Stimulated activated CD8-positive, alpha-beta memory T cell treated with anti-CD3 and anti-CD28 coated beads, Interleukin-12 subunit alpha, Interleukin-12 subunit beta, amount 100 ng/mL, for 4 hours (primary cell): Measurements from ENCODE around the gene TRIOBP.
"Not testable (repeated sequence)": the region's sequence is repeated elsewhere in the genome, so short reads cannot be mapped to it uniquely, and the experiment has no call there.

Experiments used
- DNase-seq: peaks from one replicate; pipeline ENCODE4 v3.0.0-alpha.2; 2020; ENCODE audit warnings: low read depth

The TRIOBP gene, protein sequence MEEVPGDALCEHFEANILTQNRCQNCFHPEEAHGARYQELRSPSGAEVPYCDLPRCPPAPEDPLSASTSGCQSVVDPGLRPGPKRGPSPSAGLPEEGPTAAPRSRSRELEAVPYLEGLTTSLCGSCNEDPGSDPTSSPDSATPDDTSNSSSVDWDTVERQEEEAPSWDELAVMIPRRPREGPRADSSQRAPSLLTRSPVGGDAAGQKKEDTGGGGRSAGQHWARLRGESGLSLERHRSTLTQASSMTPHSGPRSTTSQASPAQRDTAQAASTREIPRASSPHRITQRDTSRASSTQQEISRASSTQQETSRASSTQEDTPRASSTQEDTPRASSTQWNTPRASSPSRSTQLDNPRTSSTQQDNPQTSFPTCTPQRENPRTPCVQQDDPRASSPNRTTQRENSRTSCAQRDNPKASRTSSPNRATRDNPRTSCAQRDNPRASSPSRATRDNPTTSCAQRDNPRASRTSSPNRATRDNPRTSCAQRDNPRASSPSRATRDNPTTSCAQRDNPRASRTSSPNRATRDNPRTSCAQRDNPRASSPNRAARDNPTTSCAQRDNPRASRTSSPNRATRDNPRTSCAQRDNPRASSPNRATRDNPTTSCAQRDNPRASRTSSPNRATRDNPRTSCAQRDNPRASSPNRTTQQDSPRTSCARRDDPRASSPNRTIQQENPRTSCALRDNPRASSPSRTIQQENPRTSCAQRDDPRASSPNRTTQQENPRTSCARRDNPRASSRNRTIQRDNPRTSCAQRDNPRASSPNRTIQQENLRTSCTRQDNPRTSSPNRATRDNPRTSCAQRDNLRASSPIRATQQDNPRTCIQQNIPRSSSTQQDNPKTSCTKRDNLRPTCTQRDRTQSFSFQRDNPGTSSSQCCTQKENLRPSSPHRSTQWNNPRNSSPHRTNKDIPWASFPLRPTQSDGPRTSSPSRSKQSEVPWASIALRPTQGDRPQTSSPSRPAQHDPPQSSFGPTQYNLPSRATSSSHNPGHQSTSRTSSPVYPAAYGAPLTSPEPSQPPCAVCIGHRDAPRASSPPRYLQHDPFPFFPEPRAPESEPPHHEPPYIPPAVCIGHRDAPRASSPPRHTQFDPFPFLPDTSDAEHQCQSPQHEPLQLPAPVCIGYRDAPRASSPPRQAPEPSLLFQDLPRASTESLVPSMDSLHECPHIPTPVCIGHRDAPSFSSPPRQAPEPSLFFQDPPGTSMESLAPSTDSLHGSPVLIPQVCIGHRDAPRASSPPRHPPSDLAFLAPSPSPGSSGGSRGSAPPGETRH (N-terminal part only)

GRCh38 chr22:37696657-37697537 is at the start of gene TRIOBP:
TRIOBP (plus strand) TSS chr22:37697048; CDS start chr22:37701366, 4,318 bp downstream.
- peak; percentile 67 for DNase-seq

- no peak for DNase-seq
Observed at GRCh38 chr22:37647317-37647716, 49.5 kb upstream of the TRIOBP start.

DNA sequence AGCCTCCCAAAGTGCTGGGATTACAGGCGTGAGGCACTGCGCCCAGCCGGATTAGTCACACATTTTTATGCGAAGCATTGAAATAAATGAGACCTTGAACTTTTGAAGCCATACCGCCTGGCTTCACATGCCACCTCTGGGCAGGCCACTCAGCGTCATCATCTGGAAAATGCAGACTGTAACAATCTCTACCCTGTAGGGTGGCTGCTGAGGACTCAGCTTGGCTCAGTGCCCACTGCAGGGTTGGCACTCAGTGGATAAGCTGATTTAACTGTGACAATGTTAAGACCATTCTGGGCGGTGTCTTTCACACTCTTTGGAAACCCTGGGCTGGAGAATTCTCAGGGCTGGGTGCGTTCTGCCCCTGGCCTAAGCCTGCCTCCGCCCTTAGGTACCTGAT is 48.9 kb upstream of the TRIOBP start:
- no peak for DNase-seq

DNA sequence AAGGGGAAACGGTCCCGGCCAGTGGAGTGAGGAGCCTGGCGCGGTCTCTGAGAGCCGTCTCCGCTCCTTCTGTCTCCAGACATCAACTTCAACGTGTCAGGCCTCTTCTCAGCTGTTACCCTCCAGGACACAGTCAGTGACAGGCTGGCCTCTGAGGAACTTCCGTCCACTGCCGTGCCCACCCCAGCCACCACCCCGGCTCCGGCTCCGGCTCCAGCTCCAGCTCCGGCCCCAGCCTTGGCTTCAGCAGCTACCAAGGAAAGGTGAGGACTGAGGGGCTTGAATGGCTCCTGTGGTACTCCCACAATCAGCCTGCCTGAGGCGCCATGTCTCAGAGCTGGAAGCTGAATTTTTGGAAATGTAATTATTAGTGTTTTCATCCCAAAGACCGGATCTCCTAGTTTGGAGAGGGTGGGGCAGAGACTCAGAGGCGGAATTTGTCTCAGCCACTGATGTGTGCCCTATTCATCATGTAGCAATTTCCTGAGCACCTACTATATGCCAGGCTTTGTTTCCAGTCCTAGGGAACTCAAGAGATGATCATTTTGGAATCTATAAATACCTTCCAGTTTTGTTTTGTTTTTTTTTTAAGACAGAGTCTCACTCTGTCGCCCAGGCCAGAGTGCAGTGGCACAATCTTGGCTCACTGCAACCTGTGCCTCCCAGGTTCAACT is 46.2 kb upstream of the TRIOBP start:
- DNase-seq: no peak

GRCh38 chr22:37654563-37655251 is 42.1 kb upstream of the TRIOBP start:
- DNase-seq: no peak

DNA sequence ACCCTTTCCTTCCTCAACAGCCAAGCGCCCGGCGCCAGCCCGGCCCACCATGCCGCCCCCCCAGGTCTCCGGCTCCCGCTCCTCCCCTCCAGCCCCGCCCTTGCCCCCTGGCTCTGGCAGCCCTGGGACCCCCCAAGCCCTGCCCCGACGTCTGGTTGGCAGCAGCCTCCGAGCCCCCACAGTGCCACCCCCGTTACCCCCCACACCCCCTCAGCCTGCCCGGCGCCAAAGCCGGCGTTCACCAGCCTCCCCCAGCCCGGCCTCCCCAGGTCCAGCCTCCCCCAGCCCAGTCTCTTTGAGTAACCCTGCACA is 41.6 kb upstream of the TRIOBP start:
- DNase-seq: no peak

DNA sequence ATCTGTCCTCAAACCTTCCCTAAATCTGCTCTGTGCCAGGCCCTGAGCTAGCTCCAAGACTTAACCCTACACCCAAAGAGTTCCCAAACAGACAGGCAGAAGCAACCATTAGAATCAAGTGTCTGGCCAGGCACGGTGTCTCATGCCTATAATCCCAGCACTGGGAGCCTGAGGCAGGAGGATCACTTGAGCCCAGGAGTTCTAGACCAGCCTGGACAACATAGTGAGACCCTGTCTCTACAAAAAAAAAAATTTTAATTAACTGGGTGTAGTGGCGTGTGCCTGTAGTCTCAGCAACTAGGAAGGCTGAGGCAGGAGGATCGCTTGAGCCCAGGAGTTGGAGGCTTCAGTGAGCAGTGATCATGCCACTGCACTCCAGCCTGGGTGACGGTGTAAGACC is 40.3 kb upstream of the TRIOBP start:
- DNase-seq: not testable (repeated sequence)

GRCh38 chr22:37657590-37658132 is 39.2 kb upstream of the TRIOBP start:
- no peak for DNase-seq

GRCh38 chr22:37658133-37659065 is 38.4 kb upstream of the TRIOBP start, which contains the start of gene PDXP:
PDXP (plus strand) TSS chr22:37658723; CDS start chr22:37658783, 60 bp downstream.
- peak; percentile 96 for DNase-seq

DNA sequence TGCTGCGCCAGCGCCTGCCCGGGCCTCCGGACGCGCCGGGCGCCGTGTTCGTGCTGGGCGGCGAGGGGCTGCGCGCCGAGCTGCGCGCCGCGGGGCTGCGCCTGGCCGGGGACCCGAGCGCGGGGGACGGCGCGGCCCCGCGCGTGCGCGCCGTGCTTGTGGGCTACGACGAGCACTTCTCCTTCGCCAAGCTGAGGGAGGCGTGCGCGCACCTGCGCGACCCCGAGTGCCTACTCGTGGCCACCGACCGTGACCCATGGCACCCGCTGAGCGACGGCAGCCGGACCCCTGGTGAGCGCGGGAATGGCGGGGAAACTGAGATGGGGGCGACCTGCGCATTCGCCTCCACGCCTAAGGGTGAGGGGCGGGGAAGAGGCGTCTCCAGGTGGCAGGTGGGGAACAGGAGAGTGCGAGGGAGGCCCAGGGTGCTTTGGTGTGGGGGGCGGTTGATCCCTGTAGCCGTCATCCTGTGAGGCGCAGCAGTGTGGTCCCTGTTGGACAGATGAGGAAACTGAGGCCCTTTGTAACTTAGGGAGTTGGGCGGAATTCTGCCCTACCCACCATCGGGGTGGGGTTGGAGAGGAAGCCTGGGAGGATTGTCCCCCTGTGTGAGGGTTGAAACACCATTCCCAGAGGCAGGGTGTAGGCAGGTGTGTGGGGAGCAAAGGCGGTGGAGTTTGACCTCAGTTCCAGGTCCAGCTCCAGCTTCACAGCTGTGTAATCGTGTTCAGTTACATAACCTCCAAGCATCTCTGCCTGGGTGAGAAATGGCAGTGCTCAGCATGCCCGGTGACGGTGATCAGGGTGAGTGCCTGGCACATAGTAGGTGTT is 37.6 kb upstream of the TRIOBP start:
- DNase-seq: no peak

GRCh38 chr22:37659897-37660708 is 36.7 kb upstream of the TRIOBP start:
- DNase-seq: no peak

- DNase-seq: no peak
Observed at GRCh38 chr22:37660709-37661045, 36.2 kb upstream of the TRIOBP start.

GRCh38 chr22:37661160-37661924 is 35.5 kb upstream of the TRIOBP start:
- DNase-seq: no peak

- DNase-seq: no peak
Observed at GRCh38 chr22:37662039-37662438, 34.8 kb upstream of the TRIOBP start.

GRCh38 chr22:37663521-37664140 is 33.2 kb upstream of the TRIOBP start:
- DNase-seq: no peak
